Testis (tissue), 3 donors: ENCODE data around the gene DEXI. TPM values are rescaled to one million over a fixed set of nuclear protein-coding genes. Genes with fewer than 3 reads are reported as not detected.

ENCODE experiments used
- DNase-seq: peaks from one replicate; pipeline ENCODE4 v3.0.0-alpha.2; 2019
- H3K27ac ChIP-seq, 2 donors: fragments of 200-600 bp; sonication (generic); one replicate each; pipeline ENCODE4 v1.5.1; 2019
- H3K27me3 ChIP-seq: fragments of 200-600 bp; sonication (generic); one replicate; pipeline ENCODE4 v1.5.1; 2019
- H3K36me3 ChIP-seq: fragments of 200-600 bp; sonication (generic); one replicate; pipeline ENCODE4 v1.5.1; 2017; ENCODE audit warnings: low read depth; ENCODE audit errors: missing control alignments
- H3K4me1 ChIP-seq: fragments of 200-600 bp; sonication (generic); one replicate; pipeline ENCODE4 v1.5.1; 2019
- H3K4me3 ChIP-seq, 2 donors: fragments of 200-600 bp; sonication (generic); one replicate each; pipeline ENCODE4 v1.5.1; 2017 to 2019
- H3K9me3 ChIP-seq: fragments of 200-600 bp; sonication (generic); one replicate; pipeline ENCODE4 v1.5.1; 2017
- CTCF ChIP-seq, 3 experiments: fragments of 450-650 bp in 2 of 3; fragments of 200-600 bp in 1 of 3; sonication (generic) in 1 of 3; IDR thresholded peaks; one replicate each; pipeline ENCODE4 v1.5.1; 2016 to 2019; ENCODE audit warnings: antibody characterized with exemption in 3 of 3, mild to moderate bottlenecking in 2 of 3, moderate library complexity in 1 of 3
- POLR2A ChIP-seq: fragments of 450-650 bp; IDR thresholded peaks from one replicate; pipeline ENCODE4 v1.6.1; 2017; ENCODE audit warnings: antibody characterized with exemption, mild to moderate bottlenecking, moderate library complexity
- WGBS, 2 donors: methylation state at CpG; one replicate each; pipeline ENCODE4 v1.1.5; 2018; 5-methylcytosine and 5-hydroxymethylcytosine counted together
- intact Hi-C: fragments of 100-400 bp; cut with DNase I; formaldehyde crosslinking; loops from one replicate; pipeline ENCODE4 v1.15.1; 2023; ENCODE audit warnings: low total_unique reads
- polyA plus RNA-seq: library from polyadenylated mRNA; stranded (reverse); fragments of 350-450 nt; fragmentation: Illumina TruSeq; extraction: RNeasy Lipid Tissue Mini Kit (QIAGEN cat#74804); gene quantifications from one replicate; pipeline ENCODE4 v1.2.3, GENCODE V29; 2014; ENCODE audit warnings: low read depth, low replicate concordance; ENCODE audit not compliant: insufficient read depth
- total RNA-seq, 2 donors: library from RNA; depleted of rRNA; stranded (reverse); fragments of >200 nt; gene quantifications; one replicate each; pipeline ENCODE4 v1.2.3, GENCODE V29; 2016

DEXI gene
- total and polyA plus RNA-seq, 3 donors from 2014 or later, result 30.0 to 57.4 (median 39.0) TPM

GRCh38 chr16:10988164-10988803, 46.0 kb upstream of the DEXI start:
- Histone ChIP-seq H3K4me1 (peaks cover 6% of the 10 kb centered on the region), H3K36me3 (no peaks in the 10 kb centered on the region), H3K27ac (no peak overlapping the region), H3K9me3 (no peaks in the 10 kb centered on the region), H3K27me3 (no peaks in the 10 kb centered on the region), H3K4me3 (no peak overlapping the region)
- intact Hi-C loops, result no loop called here
- no peak for TF ChIP-seq POLR2A
- peak in 1 of 3 experiments; percentile 25 for TF ChIP-seq CTCF (IDR thresholded peaks at IDR 0.05)
- WGBS, 2 donors, result 73 to 83% methylated on average over 7 of the region's 7 CpGs
- DNase-seq, result no peak

- Histone ChIP-seq H3K4me1 (peaks cover under 1% of the 10 kb centered on the region), H3K27ac (no peak overlapping the region), H3K9me3 (no peaks in the 10 kb centered on the region), H3K27me3 (no peaks in the 10 kb centered on the region), H3K36me3 (no peaks in the 10 kb centered on the region), H3K4me3 (no peak overlapping the region)
- WGBS, 2 donors, result 79 to 87% methylated on average over 11 of the region's 11 CpGs
- TF ChIP-seq POLR2A (no peak), CTCF (IDR thresholded peaks at IDR 0.05) (no peak)
- intact Hi-C loops, result no loop called here
- DNase-seq, result no peak
Measured at GRCh38 chr16:10987361-10988163, 45.3 kb upstream of the DEXI start.

GRCh38 chr16:10984509-10984908, 42.2 kb upstream of the DEXI start:
- Histone ChIP-seq H3K27ac (no peak overlapping the region), H3K4me3 (no peak overlapping the region), H3K36me3 (no peaks in the 10 kb centered on the region), H3K4me1 (peaks cover 13% of the 10 kb centered on the region), H3K27me3 (no peaks in the 10 kb centered on the region), H3K9me3 (no peaks in the 10 kb centered on the region)
- intact Hi-C loops, result no loop called here
- WGBS, 2 donors, result 91 to 96% methylated on average over 6 of the region's 6 CpGs
- TF ChIP-seq POLR2A (no peak), CTCF (IDR thresholded peaks at IDR 0.05) (no peak)
- no peak for DNase-seq

- no peak overlapping the region for H3K27ac ChIP-seq
- no peak for TF ChIP-seq CTCF (IDR thresholded peaks at IDR 0.05)
- TF ChIP-seq POLR2A, result no peak
- no peaks in the 10 kb centered on the region for H3K36me3 ChIP-seq
- peaks cover 19% of the 10 kb centered on the region for H3K4me1 ChIP-seq
- H3K27me3 ChIP-seq, result no peaks in the 10 kb centered on the region
- DNase-seq, result no peak
- WGBS, 2 donors, result 90 to 95% methylated on average over 8 of the region's 8 CpGs
- no peak overlapping the region for H3K4me3 ChIP-seq
- no peaks in the 10 kb centered on the region for H3K9me3 ChIP-seq
- intact Hi-C loops, result no loop called here
Measured at GRCh38 chr16:10983159-10983558, 40.9 kb upstream of the DEXI start.
